Stomach (tissue), 9 donors: ENCODE measurements around the gene SPACA9. TPM values are rescaled to one million over a fixed set of nuclear protein-coding genes. Genes with fewer than 3 reads are reported as not detected.

Experiments used
- DNase-seq, 2 donors: peaks; one replicate each; pipeline versions ENCODE4 v3.0.0 to v3.0.0-alpha.2; 2013 to 2019
- H3K27ac ChIP-seq, 5 donors: fragments of 200-600 bp in 4 of 5; sonication (generic) in 4 of 5; one replicate each; pipeline ENCODE4 v1.5.1; 2013 to 2019; ENCODE audit warnings: mild to moderate bottlenecking in 1 of 5, moderate library complexity in 1 of 5
- H3K27me3 ChIP-seq, 3 donors: fragments of 200-600 bp; sonication (generic); one replicate each; pipeline ENCODE4 v1.5.1; 2017 to 2019; ENCODE audit warnings: mixed run types in 1 of 3
- H3K36me3 ChIP-seq, 4 donors: fragments of 200-600 bp; sonication (generic); 1 replicate in 3 of 4; 2 replicates in 1 of 4; pipeline ENCODE4 v1.5.1; 2016 to 2019
- H3K4me1 ChIP-seq, 4 donors: fragments of 200-600 bp; sonication (generic); one replicate each; pipeline ENCODE4 v1.5.1; 2016 to 2019
- H3K4me3 ChIP-seq, 4 donors: fragments of 200-600 bp; sonication (generic) in 3 of 4; one replicate each; pipeline ENCODE4 v1.5.1; 2016 to 2019; ENCODE audit warnings: mild to moderate bottlenecking in 1 of 4
- H3K9me3 ChIP-seq, 4 donors: fragments of 200-600 bp; sonication (generic); one replicate each; pipeline ENCODE4 v1.5.1; 2016 to 2019
- CTCF ChIP-seq, 7 experiments: fragments of 450-650 bp in 4 of 7; fragments of 200-600 bp in 3 of 7; sonication (generic) in 3 of 7; IDR thresholded peaks; one replicate each; pipeline ENCODE4 v1.5.1; 2016 to 2019; ENCODE audit warnings: antibody characterized with exemption in 7 of 7, control low read depth in 2 of 7, mild to moderate bottlenecking in 1 of 7
- EP300 ChIP-seq: sonication (generic); formaldehyde crosslinking; IDR thresholded peaks from one replicate; pipeline ENCODE4 v1.6.1; 2017; ENCODE audit warnings: antibody characterized with exemption
- POLR2A ChIP-seq, 4 donors: fragments of 450-650 bp; IDR thresholded peaks; one replicate each; pipeline ENCODE4 v1.6.1; 2016; ENCODE audit warnings: antibody characterized with exemption in 4 of 4, control low read depth in 2 of 4, mild to moderate bottlenecking in 1 of 4, moderate library complexity in 1 of 4
- POLR2AphosphoS5 ChIP-seq, 3 donors: sonication (generic); formaldehyde crosslinking; IDR thresholded peaks; one replicate each; pipeline ENCODE4 v1.6.1; 2016; ENCODE audit warnings: antibody characterized with exemption in 3 of 3
- WGBS, 5 donors: extraction: QIAGEN DNeasy Blood & Tissue Kit in 3 of 5; methylation state at CpG; one replicate each; pipeline versions ENCODE4 v1.1.5 to v1.1.7; 2013 to 2018; 5-methylcytosine and 5-hydroxymethylcytosine counted together
- intact Hi-C: fragments of 100-400 bp; cut with DNase I; formaldehyde crosslinking; loops from one replicate; pipeline ENCODE4 v1.15.1; 2023; ENCODE audit warnings: low total_unique reads
- polyA plus RNA-seq, 3 donors: library from polyadenylated mRNA; stranded (reverse); fragments of 200-250 nt; gene quantifications; one replicate each; pipeline ENCODE4 v1.2.3, GENCODE V29; 2013
- total RNA-seq, 5 donors: library from RNA; depleted of rRNA; stranded (reverse); fragments of >200 nt; gene quantifications; one replicate each; pipeline versions ENCODE4 v1.1.0 to v1.2.3, GENCODE V29; 2014 to 2016
- donor health status: healthy with polysubstance abuse.
- donor health status: Bipolar disorder and iron deficiency.
- donor health status: healthy.

The SPACA9 gene
- total and polyA plus RNA-seq, 8 donors, result 0.29 to 4.8 (median 2.0) TPM; not detected in 2

GRCh38 chr9:132923346-132923902 lies 44.7 kb downstream of the SPACA9 start:
- TF ChIP-seq CTCF (IDR thresholded peaks at IDR 0.05) (no peak), POLR2AphosphoS5 (IDR thresholded peaks at IDR 0.05) (no peak), POLR2A (IDR thresholded peaks at IDR 0.05) (no peak), EP300 (no peak)
- Histone ChIP-seq H3K9me3 (no peaks in the 10 kb centered on the region), H3K27me3 (no peaks in the 10 kb centered on the region), H3K4me3 (no peak overlapping the region), H3K27ac (no peak overlapping the region), H3K36me3 (peaks cover 62 to 100% (median 100%) of the 10 kb centered on the region in 4 donors), H3K4me1 (no peaks in the 10 kb centered on the region)
- WGBS, 5 donors, result 88 to 91% (median 90%) methylated on average over 9 of the region's 9 CpGs
- no peak for DNase-seq
- intact Hi-C loops, result no loop called here

GRCh38 chr9:132927704-132928103 lies 49.0 kb downstream of the SPACA9 start:
- Histone ChIP-seq H3K27ac (no peak overlapping the region), H3K27me3 (no peaks in the 10 kb centered on the region), H3K4me3 (no peak overlapping the region), H3K4me1 (no peaks in the 10 kb centered on the region), H3K9me3 (no peaks in the 10 kb centered on the region), H3K36me3 (peaks cover 27 to 80% (median 77%) of the 10 kb centered on the region in 4 donors)
- 86 to 92% (median 91%) methylated on average over 7 of the region's 7 CpGs for WGBS, 5 donors
- no peak for TF ChIP-seq EP300
- no peak for TF ChIP-seq POLR2A (IDR thresholded peaks at IDR 0.05)
- no peak for TF ChIP-seq CTCF (IDR thresholded peaks at IDR 0.05)
- no peak for TF ChIP-seq POLR2AphosphoS5 (IDR thresholded peaks at IDR 0.05)
- DNase-seq, result no peak
- intact Hi-C loops, result no loop called here

- H3K27ac ChIP-seq, result no peak overlapping the region
- H3K4me3 ChIP-seq, result no peak overlapping the region
- H3K27me3 ChIP-seq, result no peaks in the 10 kb centered on the region
- H3K4me1 ChIP-seq, result peaks cover 0 to 9% (median 0%) of the 10 kb centered on the region in 4 donors
- no peak for TF ChIP-seq POLR2A (IDR thresholded peaks at IDR 0.05)
- TF ChIP-seq EP300, result no peak
- TF ChIP-seq CTCF (IDR thresholded peaks at IDR 0.05), result no peak
- TF ChIP-seq POLR2AphosphoS5 (IDR thresholded peaks at IDR 0.05), result no peak
- no peaks in the 10 kb centered on the region for H3K9me3 ChIP-seq
- DNase-seq, result no peak
- intact Hi-C loops, result no loop called here
- 73 to 83% (median 81%) methylated on average over 9 of the region's 9 CpGs for WGBS, 5 donors
- H3K36me3 ChIP-seq, result peaks cover 3 to 68% (median 59%) of the 10 kb centered on the region in 4 donors
Observed at GRCh38 chr9:132931178-132931735, 52.6 kb downstream of the SPACA9 start.

- H3K9me3 ChIP-seq, result no peaks in the 10 kb centered on the region
- 75 to 87% (median 82%) methylated on average over 6 of the region's 6 CpGs for WGBS, 5 donors
- H3K27ac ChIP-seq, result no peak overlapping the region
- H3K4me1 ChIP-seq, result peaks cover 0 to 9% (median 2%) of the 10 kb centered on the region in 4 donors
- no peak for DNase-seq
- peaks cover 0 to 31% (median 23%) of the 10 kb centered on the region in 4 donors for H3K36me3 ChIP-seq
- H3K4me3 ChIP-seq, result no peak overlapping the region
- intact Hi-C loops, result no loop called here
- H3K27me3 ChIP-seq, result no peaks in the 10 kb centered on the region
- TF ChIP-seq POLR2AphosphoS5 (IDR thresholded peaks at IDR 0.05), result no peak
Observed at GRCh38 chr9:132935026-132935425, 56.3 kb downstream of the SPACA9 start.

- no peak for DNase-seq
- Histone ChIP-seq H3K9me3 (no peaks in the 10 kb centered on the region), H3K36me3 (peaks cover 0 to 26% (median 17%) of the 10 kb centered on the region in 4 donors), H3K27ac (no peak overlapping the region), H3K27me3 (no peaks in the 10 kb centered on the region), H3K4me3 (no peak overlapping the region), H3K4me1 (peaks cover 3 to 21% (median 12%) of the 10 kb centered on the region in 4 donors)
- TF ChIP-seq POLR2A (IDR thresholded peaks at IDR 0.05) (no peak), CTCF (IDR thresholded peaks at IDR 0.05) (no peak)
- 82 to 88% (median 85%) methylated on average over 7 of the region's 7 CpGs for WGBS, 5 donors
- intact Hi-C loops, result no loop called here
Observed at GRCh38 chr9:132937463-132937901, 58.8 kb downstream of the SPACA9 start.
